Keratinocyte (primary cell): Measurements from ENCODE around the gene NCOA6. TPM values are rescaled to one million over a fixed set of nuclear protein-coding genes. Genes with fewer than 3 reads are reported as not detected.

Source experiments
- DNase-seq: peaks from one replicate; pipeline ENCODE4 v3.0.0-alpha.2; 2011; ENCODE audit warnings: low read depth, missing footprints, low spot score
- FAIRE-seq: peaks from 2 replicates; lab custom pipeline; 2011; peaks lifted over from hg19 to GRCh38; lab: Jason Lieb, UNC
- H2AFZ ChIP-seq: 2 replicates; pipeline ENCODE4 v1.6.0; 2012; ENCODE audit warnings: low read length, control low read depth, inconsistent platforms; ENCODE audit not compliant: control insufficient read depth
- H3K27ac ChIP-seq: 2 replicates; pipeline ENCODE4 v1.5.1; 2011; ENCODE audit warnings: low read length; ENCODE audit not compliant: control insufficient read depth, insufficient read depth
- H3K27me3 ChIP-seq: 3 replicates; pipeline ENCODE4 v1.6.0; 2011; ENCODE audit warnings: low read length; ENCODE audit not compliant: control insufficient read depth, insufficient read depth; ENCODE audit errors: extremely low read depth
- H3K36me3 ChIP-seq, 2 experiments: 2 replicates in 1 of 2; 3 replicates in 1 of 2; pipeline ENCODE4 v1.5.1; 2011; ENCODE audit warnings: low read length in 2 of 2, mild to moderate bottlenecking in 1 of 2; ENCODE audit not compliant: control insufficient read depth in 2 of 2, insufficient read depth in 2 of 2; ENCODE audit errors: extremely low read depth in 1 of 2
- H3K4me1 ChIP-seq: 3 replicates; pipeline ENCODE4 v1.5.1; 2011; ENCODE audit warnings: low read length; ENCODE audit not compliant: control insufficient read depth, insufficient read depth; ENCODE audit errors: extremely low read depth
- H3K4me2 ChIP-seq: 3 replicates; pipeline ENCODE4 v1.6.0; 2011; ENCODE audit warnings: low read depth, low read length; ENCODE audit not compliant: control insufficient read depth, insufficient read depth; ENCODE audit errors: extremely low read depth
- H3K4me3 ChIP-seq, 3 experiments: fragments of 200-600 bp in 1 of 3; sonication (generic) in 1 of 3; 2 replicates in 2 of 3; 3 replicates in 1 of 3; pipeline ENCODE4 v1.5.1; 2011 to 2016; ENCODE audit warnings: low read length in 3 of 3, mild to moderate bottlenecking in 3 of 3, control low read depth in 2 of 3, inconsistent platforms in 1 of 3, low read depth in 1 of 3, mixed read lengths in 1 of 3, mixed run types in 1 of 3, moderate library complexity in 1 of 3; ENCODE audit not compliant: control insufficient read depth in 2 of 3, insufficient read depth in 2 of 3; ENCODE audit errors: extremely low read depth in 1 of 3
- H3K79me2 ChIP-seq: 2 replicates; pipeline ENCODE4 v1.6.0; 2012; ENCODE audit warnings: low read length; ENCODE audit not compliant: control insufficient read depth, insufficient read depth
- H3K9ac ChIP-seq: 3 replicates; pipeline ENCODE4 v1.6.0; 2011; ENCODE audit warnings: low read length; ENCODE audit not compliant: control insufficient read depth, insufficient read depth; ENCODE audit errors: extremely low read depth
- H3K9me1 ChIP-seq: 3 replicates; pipeline ENCODE4 v1.6.0; 2011; ENCODE audit warnings: low read length; ENCODE audit not compliant: control insufficient read depth, insufficient read depth; ENCODE audit errors: extremely low read depth
- H3K9me3 ChIP-seq: 2 replicates; pipeline ENCODE4 v1.5.1; 2012; ENCODE audit warnings: low read depth, low read length; ENCODE audit not compliant: control insufficient read depth
- H4K20me1 ChIP-seq: 3 replicates; pipeline ENCODE4 v1.6.0; 2011; ENCODE audit warnings: low read length; ENCODE audit not compliant: control insufficient read depth, insufficient read depth; ENCODE audit errors: extremely low read depth
- CTCF ChIP-seq, 3 experiments: IDR thresholded peaks in 1 of 3; conservative IDR thresholded peaks in 1 of 3; optimal IDR thresholded peaks in 1 of 3; 2 replicates in 2 of 3; 3 replicates in 1 of 3; pipeline versions ENCODE3 to v1.5.1; 2011; ENCODE audit warnings: low read length in 3 of 3, mild to moderate bottlenecking in 3 of 3, moderate library complexity in 2 of 3, control low read depth in 1 of 3, inconsistent platforms in 1 of 3; ENCODE audit not compliant: insufficient read depth in 2 of 3; ENCODE audit errors: extremely low read depth in 1 of 3
- EZH2 ChIP-seq: IDR thresholded peaks from one replicate; pipeline ENCODE4 v1.6.1; 2012; ENCODE audit warnings: inconsistent platforms, mild to moderate bottlenecking, low read length, moderate library complexity
- dilution Hi-C: fragments of 300-500 bp; cut with MboI; formaldehyde crosslinking; loops from one replicate; pipeline ENCODE4 v1.7.0; 2020; ENCODE audit warnings: low sequenced_read_pairs; ENCODE audit not compliant: extremely low pct_ligation_motif_present
- polyA plus RNA-seq, 5 experiments: library from polyadenylated mRNA; depleted of rRNA in 3 of 5; stranded (reverse) in 3 of 5; stranded (forward) in 1 of 5; unstranded in 1 of 5; fragments of >200 nt; gene quantifications; 1 replicate in 1 of 5; 2 replicates in 3 of 5; 3 replicates in 1 of 5; pipeline versions ENCODE4 v1.2.1 to v1.2.3, GENCODE V29; 2011 to 2012; ENCODE audit warnings: missing spikeins in 2 of 5, low read depth in 1 of 5, low replicate concordance in 1 of 5

Gene NCOA6
- polyA plus RNA-seq, 1 donor (not counting 4 experiments of a cell fraction or from before 2014, with no cell fraction given): 13.3 TPM

- dilution Hi-C loops: no loop called here
- H4K20me1 ChIP-seq: no peaks in the 10 kb centered on the region
- TF ChIP-seq EZH2: no peak
- TF ChIP-seq CTCF (optimal IDR thresholded peaks at IDR 0.05 in 1 of 3, IDR thresholded peaks at IDR 0.05 in 1 of 3, conservative IDR thresholded peaks at IDR 0.05 in 1 of 3; ENCODE audit: extremely low read depth in 1 of 3, insufficient read depth in 2 of 3, low read length in 3 of 3): no peak
- no peaks in the 10 kb centered on the region for H3K4me1 ChIP-seq
- no peak overlapping the region for H2AFZ ChIP-seq
- no peak for FAIRE-seq
- no peak overlapping the region for H3K9ac ChIP-seq
- H3K79me2 ChIP-seq: no peaks in the 10 kb centered on the region
- H3K36me3 ChIP-seq: no peaks in the 10 kb centered on the region
- H3K4me2 ChIP-seq: no peak overlapping the region
- no peak overlapping the region for H3K27ac ChIP-seq
- H3K9me3 ChIP-seq: no peaks in the 10 kb centered on the region
- H3K9me1 ChIP-seq: no peaks in the 10 kb centered on the region
- DNase-seq: no peak
- no peaks in the 10 kb centered on the region for H3K27me3 ChIP-seq
- H3K4me3 ChIP-seq: no peak overlapping the region
Measured at GRCh38 chr20:34864216-34864615, 38.8 kb upstream of the NCOA6 start.

- FAIRE-seq: no peak
- Histone ChIP-seq H3K4me1 (no peaks in the 10 kb centered on the region), H3K27me3 (no peaks in the 10 kb centered on the region), H4K20me1 (no peaks in the 10 kb centered on the region), H3K4me2 (no peak overlapping the region), H3K4me3 (no peak overlapping the region), H3K27ac (no peak overlapping the region), H3K79me2 (no peaks in the 10 kb centered on the region), H3K9me3 (no peaks in the 10 kb centered on the region), H2AFZ (no peak overlapping the region), H3K9ac (no peak overlapping the region), H3K36me3 (no peaks in the 10 kb centered on the region), H3K9me1 (no peaks in the 10 kb centered on the region)
- DNase-seq: no peak
- dilution Hi-C loops: no loop called here
- TF ChIP-seq CTCF (optimal IDR thresholded peaks at IDR 0.05 in 1 of 3, IDR thresholded peaks at IDR 0.05 in 1 of 3, conservative IDR thresholded peaks at IDR 0.05 in 1 of 3; ENCODE audit: extremely low read depth in 1 of 3, insufficient read depth in 2 of 3, low read length in 3 of 3): no peak
Measured at GRCh38 chr20:34863421-34863965, 38.0 kb upstream of the NCOA6 start.
